ENCODE results near the gene RNF166.

The RNF166 gene

DNA sequence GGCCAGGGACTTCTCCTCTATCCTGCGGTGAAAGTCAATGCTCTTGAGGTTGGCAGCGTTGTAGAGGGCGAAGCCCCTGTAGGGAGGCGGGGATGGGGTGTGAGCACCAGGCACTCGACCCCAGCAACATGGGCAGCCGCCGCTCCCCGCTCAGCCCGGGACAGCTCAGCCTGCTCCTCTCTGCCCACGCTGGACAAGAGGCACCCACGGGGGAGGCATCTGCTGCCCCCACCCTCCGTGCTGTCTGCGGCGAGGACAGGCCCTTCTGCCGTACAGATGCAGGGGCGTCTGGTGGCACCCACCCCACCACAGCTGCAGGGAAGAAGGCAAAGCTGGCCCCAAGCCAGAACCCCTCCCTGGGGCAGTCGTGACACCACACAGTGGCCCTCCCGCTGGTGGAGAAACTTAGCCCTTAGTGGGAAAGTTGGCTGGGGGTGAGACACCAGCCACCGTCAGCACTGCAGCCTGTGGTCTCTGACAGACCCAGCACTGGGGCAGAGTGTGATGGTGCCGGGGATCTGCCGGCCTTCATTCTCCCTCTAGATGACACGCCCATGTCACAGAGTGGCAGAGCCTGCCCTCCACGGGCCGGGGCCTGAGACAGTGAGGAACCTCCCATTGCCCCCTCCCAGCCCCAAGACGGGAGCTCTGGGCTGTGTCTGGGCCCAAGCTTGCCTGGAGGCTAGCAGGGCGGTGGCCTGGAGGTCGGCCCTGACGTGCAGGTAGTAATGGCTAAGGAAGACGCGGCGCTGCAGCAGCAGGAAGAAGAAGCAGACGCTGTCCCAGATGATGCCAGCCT lies 19.6 kb upstream of the RNF166 start:
- no peak for DNase-seq (ENCODE audit: low read depth, low spot score)
- no peak overlapping the region for H3K27ac ChIP-seq

DNA sequence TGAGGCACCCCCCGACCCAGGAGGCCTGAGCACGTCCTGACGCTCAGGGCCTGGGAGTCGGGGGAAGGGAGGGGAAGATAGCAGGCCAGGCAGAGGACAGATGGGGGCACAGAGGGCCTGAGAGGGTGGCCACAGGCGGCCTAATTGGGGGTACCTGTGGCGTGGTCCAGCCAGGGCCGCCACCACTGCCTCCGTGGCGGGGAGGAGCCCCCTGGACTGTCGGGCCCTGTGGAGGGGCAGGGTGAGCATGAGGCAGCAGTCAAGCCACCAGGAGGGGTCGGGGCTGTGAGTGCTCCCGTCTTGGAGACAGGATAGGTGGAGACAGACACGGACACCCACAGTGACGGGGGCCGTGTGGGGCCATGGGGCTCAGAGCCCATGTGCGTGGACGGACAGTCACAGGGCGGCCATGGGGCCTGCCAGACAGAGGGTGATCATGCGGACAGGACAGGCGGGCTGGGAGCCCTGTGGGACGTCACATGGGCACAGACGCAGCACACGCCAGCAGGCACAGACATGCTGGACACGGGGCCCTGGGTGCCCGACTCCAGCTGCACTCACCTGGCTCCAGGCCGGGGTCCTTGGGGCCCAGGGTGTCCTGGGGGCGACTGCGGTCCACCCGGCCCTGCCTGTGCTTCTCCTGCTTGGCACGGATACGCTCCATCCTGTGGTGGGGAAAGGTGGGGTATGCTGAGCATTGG lies 18.8 kb upstream of the RNF166 start:
- no peak overlapping the region for H3K27ac ChIP-seq
- no peak for DNase-seq (ENCODE audit: low read depth, low spot score)

GRCh38 chr16:88723911-88724310 lies 17.7 kb upstream of the RNF166 start:
- no peak for DNase-seq (ENCODE audit: low read depth, low spot score)
- no peak overlapping the region for H3K27ac ChIP-seq

DNA sequence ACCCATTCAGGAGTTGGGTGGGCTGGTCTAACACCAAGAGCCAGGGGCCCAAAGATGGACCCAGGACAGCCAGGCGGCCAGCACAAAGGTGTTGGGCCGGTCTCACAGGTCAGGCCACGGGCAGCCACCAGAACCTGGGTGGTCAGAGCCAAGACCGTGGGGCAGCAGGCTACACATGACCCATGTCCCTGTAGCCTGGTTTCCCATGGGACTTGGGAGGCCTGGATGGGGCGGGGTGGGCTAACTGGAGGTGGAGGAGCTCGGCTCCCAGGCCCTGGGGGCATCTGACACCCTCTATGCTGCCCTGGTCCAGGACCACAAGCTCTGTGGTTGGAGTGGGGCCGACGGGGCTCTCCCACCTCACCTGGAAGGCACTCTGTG lies 17.3 kb upstream of the RNF166 start:
- no peak for DNase-seq (ENCODE audit: low read depth, low spot score)

GRCh38 chr16:88722784-88723506 lies 16.7 kb upstream of the RNF166 start:
- DNase-seq (ENCODE audit: low read depth, low spot score): no peak
- H3K27ac ChIP-seq: no peak overlapping the region

More for the DNA sequence above, 17.3 kb upstream of the RNF166 start:
- no peak overlapping the region for H3K27ac ChIP-seq

DNA sequence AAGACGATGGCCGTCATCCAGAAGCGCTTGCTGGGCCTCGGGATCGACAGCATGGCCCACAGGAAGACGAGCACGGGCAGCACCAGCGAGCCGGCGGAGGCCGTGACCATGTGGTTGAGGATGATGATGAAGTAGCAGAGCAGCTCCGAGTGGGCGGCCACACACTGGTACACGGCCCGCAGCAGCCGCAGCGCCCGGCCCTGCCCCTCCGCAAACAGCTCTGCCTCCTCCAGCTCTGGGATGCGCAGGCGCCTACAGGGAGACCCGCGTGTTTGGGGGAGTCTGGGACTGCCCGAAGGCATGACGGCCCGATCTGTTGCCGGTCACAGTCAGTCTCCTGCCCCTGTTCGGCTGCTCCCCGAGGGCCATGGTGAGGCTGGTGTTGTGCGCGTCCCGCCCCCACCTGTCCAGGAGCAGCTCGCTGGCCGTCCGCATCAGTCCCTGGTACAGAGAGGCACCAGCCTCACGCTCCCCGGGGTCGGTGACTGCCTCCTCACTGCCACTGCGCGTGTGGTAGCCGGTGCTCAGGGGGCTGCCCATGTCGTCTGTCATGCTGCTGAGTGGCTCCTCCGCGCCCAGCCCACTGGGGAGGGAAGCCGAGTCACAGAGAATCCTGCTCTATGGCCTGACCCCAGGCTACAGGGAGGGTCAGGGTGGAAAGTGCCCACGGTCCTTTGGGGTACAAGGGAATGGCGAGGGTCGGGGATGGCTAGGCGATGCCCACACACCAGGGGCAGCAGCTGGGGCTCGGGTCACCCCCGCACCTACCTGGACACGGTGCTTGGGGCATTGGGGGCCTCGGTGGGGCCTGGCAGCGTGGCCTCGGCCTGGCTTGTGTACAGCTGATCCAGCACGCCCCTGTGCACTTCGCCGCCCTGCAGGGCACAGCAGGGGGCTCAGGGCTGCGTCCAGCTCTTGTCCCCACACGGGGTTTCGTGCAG lies 15.9 kb upstream of the RNF166 start:
- H3K27ac ChIP-seq: no peak overlapping the region
- DNase-seq (ENCODE audit: low read depth, low spot score): no peak

DNA sequence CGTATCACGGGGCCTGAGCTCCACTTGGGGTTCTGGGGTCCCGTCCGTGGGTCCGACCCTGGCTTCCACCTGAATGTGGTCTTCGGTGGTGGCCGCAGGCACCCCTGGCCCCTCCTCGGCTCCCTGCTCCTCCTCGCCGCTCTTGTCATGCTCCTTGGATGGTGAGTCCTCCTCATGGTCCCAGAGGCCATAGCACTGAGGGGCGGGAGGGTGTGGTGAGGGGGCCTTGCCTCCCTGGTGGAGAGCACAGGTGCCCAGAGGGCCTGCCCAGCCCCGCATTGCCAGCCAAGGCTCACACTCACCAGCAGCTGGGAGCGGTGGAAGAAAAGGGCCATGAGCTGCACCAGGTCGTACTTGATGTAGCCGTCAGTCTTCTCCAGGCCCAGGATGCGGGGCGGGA lies 15.0 kb upstream of the RNF166 start:
- H3K27ac ChIP-seq: no peak overlapping the region
- DNase-seq (ENCODE audit: low read depth, low spot score): no peak

DNA sequence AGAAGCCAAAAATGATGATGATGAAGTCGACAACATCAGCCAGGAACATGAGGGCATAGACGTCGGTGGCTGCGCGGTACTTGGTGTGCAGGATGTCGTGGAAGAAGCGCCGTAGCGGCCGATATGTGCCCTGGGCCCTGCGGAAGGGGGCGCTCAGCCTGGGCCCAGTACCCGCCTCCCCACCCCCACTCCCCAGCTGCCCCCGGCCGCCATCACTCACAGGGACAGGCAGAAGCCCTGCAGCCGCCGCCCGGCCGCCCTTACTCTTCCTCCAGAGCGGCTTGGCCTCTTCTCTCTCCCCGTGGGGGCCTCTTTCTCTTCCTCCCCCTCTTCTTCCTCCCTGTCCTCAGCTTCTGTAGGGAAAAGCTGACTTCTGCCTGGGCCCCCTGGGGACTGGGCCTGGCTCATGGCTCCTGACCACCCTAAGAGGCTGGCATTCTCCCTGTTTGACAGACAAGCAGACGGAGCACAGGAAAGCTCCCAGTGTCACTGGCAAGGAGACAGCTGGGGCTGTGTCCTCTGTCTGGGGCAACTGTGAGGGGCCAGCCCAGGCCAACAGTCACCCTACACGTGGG lies 14.3 kb upstream of the RNF166 start:
- no peak for DNase-seq (ENCODE audit: low read depth, low spot score)
- no peak overlapping the region for H3K27ac ChIP-seq

- no peak overlapping the region for H3K27ac ChIP-seq
- no peak for DNase-seq (ENCODE audit: low read depth, low spot score)
Measured at GRCh38 chr16:88719933-88720296, 13.7 kb upstream of the RNF166 start.

GRCh38 chr16:88719267-88719932 lies 13.2 kb upstream of the RNF166 start:
- DNase-seq (ENCODE audit: low read depth, low spot score): no peak
- H3K27ac ChIP-seq: no peak overlapping the region

DNA sequence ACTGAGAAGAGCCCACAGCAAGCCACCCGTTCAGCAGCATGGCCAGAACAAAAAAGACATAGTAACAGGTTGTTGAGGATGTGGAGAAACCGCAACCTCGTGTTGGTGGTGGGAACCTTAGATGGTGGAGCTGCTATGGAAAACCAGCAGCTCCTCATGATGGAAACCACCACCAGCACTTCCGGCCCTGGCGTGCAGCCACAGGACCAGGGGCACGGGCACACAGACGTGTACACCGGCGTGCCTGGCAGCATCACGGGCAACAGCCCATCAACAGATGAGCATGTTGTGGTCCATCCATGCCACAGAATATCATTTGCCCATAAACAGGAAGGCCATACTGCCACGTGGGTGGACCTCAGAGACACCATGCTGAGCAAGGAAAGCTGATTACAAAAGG lies 12.0 kb upstream of the RNF166 start:
- H3K27ac ChIP-seq: no peak overlapping the region
- no peak for DNase-seq (ENCODE audit: low read depth, low spot score)

GRCh38 chr16:88716601-88717001 lies 10.4 kb upstream of the RNF166 start:
- H3K27ac ChIP-seq: no peak overlapping the region
- no peak for DNase-seq (ENCODE audit: low read depth, low spot score)

DNA sequence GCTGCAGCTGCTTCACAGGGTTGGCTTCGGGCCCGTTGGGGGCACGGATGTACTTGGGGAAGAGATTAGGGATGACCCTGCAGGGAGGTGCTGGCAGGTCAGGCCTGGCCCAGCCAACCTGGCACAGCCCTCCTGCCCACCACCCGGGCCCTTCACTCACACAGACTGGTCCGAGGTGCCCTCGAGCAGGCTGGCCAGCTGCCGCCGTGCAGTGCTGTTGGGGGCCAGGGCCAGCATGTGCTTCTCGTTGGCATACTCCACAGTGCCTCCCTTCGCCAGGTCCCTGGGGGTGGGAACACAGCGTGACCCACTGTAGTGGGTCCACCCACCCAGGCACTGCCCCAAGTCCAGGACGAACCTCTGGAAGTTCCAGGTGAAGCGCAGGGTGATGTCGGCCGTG lies 10.0 kb upstream of the RNF166 start:
- H3K27ac ChIP-seq: no peak overlapping the region
- no peak for DNase-seq (ENCODE audit: low read depth, low spot score)

- H3K27ac ChIP-seq: no peak overlapping the region
- DNase-seq (ENCODE audit: low read depth, low spot score): no peak
Measured at GRCh38 chr16:88715312-88716190, 9.3 kb upstream of the RNF166 start.

DNA sequence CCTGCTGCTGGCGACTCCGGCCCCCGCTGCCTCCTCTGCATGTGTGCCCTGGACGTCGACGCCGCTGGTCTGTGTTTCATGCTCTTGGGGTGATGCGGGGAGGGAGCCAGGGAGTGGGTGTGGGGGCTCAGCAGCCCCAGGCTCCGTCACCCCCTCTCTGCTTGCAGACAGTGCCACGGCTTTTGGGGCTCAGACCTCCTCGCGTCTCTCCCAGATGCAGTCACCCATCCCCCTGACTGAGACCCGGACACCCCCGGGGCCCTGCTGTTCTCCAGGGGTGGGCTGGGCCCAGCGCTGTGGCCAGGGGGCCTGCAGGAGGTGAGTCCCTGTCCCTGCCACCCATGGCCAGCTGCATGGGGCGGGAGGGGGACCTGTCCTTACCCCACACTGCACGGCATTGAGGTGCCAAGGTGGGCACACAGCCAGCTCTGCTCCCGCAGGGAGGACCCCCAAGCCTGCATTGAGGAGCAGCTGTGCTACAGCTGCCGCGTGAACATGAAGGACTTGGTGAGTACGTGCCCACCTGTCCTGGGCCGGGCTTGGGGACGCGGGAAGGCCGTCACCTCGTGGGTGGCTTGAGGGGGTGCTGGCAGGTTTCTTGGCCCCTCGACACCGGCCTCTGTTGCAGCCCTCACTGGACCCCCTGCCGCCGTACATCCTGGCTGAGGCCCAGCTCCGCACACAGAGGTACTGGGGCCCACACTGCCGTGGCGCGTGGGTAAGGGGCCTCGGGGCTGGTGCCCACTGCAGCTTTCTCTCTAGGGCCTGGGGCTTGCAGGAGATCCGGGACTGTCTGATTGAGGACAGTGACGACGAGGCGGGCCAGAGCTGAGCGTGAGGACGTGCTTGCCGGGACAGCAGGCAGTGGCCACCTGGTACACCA lies 8.5 kb upstream of the RNF166 start:
- no peak overlapping the region for H3K27ac ChIP-seq
- DNase-seq (ENCODE audit: low read depth, low spot score): no peak

- no peak for DNase-seq (ENCODE audit: low read depth, low spot score)
- H3K27ac ChIP-seq: no peak overlapping the region
Measured at GRCh38 chr16:88713568-88714419, 7.6 kb upstream of the RNF166 start.

GRCh38 chr16:88713054-88713453 lies 6.8 kb upstream of the RNF166 start:
- DNase-seq (ENCODE audit: low read depth, low spot score): no peak
- H3K27ac ChIP-seq: no peak overlapping the region

All from epithelial cell of prostate (primary cell).